H9 (cell line): ENCODE measurements around the gene ERP29. TPM values are rescaled to one million over a fixed set of nuclear protein-coding genes. Genes with fewer than 3 reads are reported as not detected.

Experiments used
- DNase-seq: peaks from one replicate; pipeline ENCODE4 v3.0.0-alpha.2; 2017
- H2AFZ ChIP-seq: one replicate; pipeline ENCODE4 v1.6.1; 2013; ENCODE audit warnings: mild to moderate bottlenecking, low read length, control low read depth, moderate library complexity
- H2AK5ac ChIP-seq: 2 replicates; pipeline ENCODE4 v1.6.1; 2013; ENCODE audit warnings: low read length, control low read depth, mixed read lengths; ENCODE audit not compliant: insufficient read length
- H2BK120ac ChIP-seq: one replicate; pipeline ENCODE4 v1.6.1; 2013; ENCODE audit warnings: low read depth, mild to moderate bottlenecking, low read length, control low read depth, inconsistent platforms; ENCODE audit not compliant: poor library complexity, severe bottlenecking
- H2BK12ac ChIP-seq: 2 replicates; pipeline ENCODE4 v1.6.1; 2013; ENCODE audit warnings: low read length, control low read depth, mixed read lengths, low read depth; ENCODE audit not compliant: insufficient read length
- H2BK15ac ChIP-seq: 2 replicates; pipeline ENCODE4 v1.6.1; 2013; ENCODE audit warnings: low read depth, low read length, control low read depth
- H2BK20ac ChIP-seq: one replicate; pipeline ENCODE4 v1.6.1; 2013; ENCODE audit warnings: low read depth, mild to moderate bottlenecking, low read length, control low read depth, inconsistent platforms; ENCODE audit not compliant: poor library complexity, severe bottlenecking
- H2BK5ac ChIP-seq: 2 replicates; pipeline ENCODE4 v1.6.1; 2013; ENCODE audit warnings: low read length, control low read depth, mixed read lengths; ENCODE audit not compliant: insufficient read length
- H3K14ac ChIP-seq: 2 replicates; pipeline ENCODE4 v1.6.1; 2013; ENCODE audit warnings: low read length, control low read depth; ENCODE audit not compliant: insufficient read depth
- H3K18ac ChIP-seq: 2 replicates; pipeline ENCODE4 v1.6.1; 2013; ENCODE audit warnings: low read depth, mild to moderate bottlenecking, mixed read lengths, low read length, control low read depth; ENCODE audit not compliant: insufficient read length
- H3K23ac ChIP-seq: 2 replicates; pipeline ENCODE4 v1.6.1; 2013; ENCODE audit warnings: low read length, control low read depth, mixed read lengths, low read depth; ENCODE audit not compliant: insufficient read length
- H3K23me2 ChIP-seq: 2 replicates; pipeline ENCODE4 v1.6.1; 2013; ENCODE audit warnings: low read depth, mild to moderate bottlenecking, mixed read lengths, low read length, control low read depth; ENCODE audit not compliant: insufficient read length, poor library complexity, severe bottlenecking
- H3K27ac ChIP-seq: 2 replicates; pipeline ENCODE4 v1.5.1; 2013; ENCODE audit warnings: low read length, control low read depth, mixed read lengths, low read depth; ENCODE audit not compliant: insufficient read length
- H3K27me3 ChIP-seq: 2 replicates; pipeline ENCODE4 v1.6.1; 2013; ENCODE audit warnings: low read length, control low read depth, inconsistent platforms; ENCODE audit not compliant: insufficient read depth
- H3K4ac ChIP-seq: 2 replicates; pipeline ENCODE4 v1.6.1; 2013; ENCODE audit warnings: low read depth, mild to moderate bottlenecking, control low read depth, inconsistent platforms, low read length, moderate library complexity
- H3K4me1 ChIP-seq: 2 replicates; pipeline ENCODE4 v1.6.1; 2013; ENCODE audit warnings: low read length, control low read depth, inconsistent platforms; ENCODE audit not compliant: insufficient read depth
- H3K4me2 ChIP-seq: 2 replicates; pipeline ENCODE4 v1.6.1; 2013; ENCODE audit warnings: low read length, control low read depth, mixed read lengths; ENCODE audit not compliant: insufficient read length, insufficient read depth
- H3K56ac ChIP-seq: 2 replicates; pipeline ENCODE4 v1.6.1; 2013; ENCODE audit warnings: low read depth, mild to moderate bottlenecking, mixed read lengths, low read length, control low read depth; ENCODE audit not compliant: insufficient read length
- H3K79me1 ChIP-seq: 2 replicates; pipeline ENCODE4 v1.6.1; 2013; ENCODE audit warnings: low read depth, mild to moderate bottlenecking, moderate library complexity, low read length, control low read depth, inconsistent platforms; ENCODE audit not compliant: insufficient read depth, poor library complexity, severe bottlenecking
- H3K79me2 ChIP-seq: 2 replicates; pipeline ENCODE4 v1.6.1; 2013; ENCODE audit warnings: low read length, control low read depth, inconsistent platforms; ENCODE audit not compliant: insufficient read depth
- H3K9ac ChIP-seq: 2 replicates; pipeline ENCODE4 v1.6.1; 2013; ENCODE audit warnings: low read length, control low read depth, mixed read lengths; ENCODE audit not compliant: insufficient read length; ENCODE audit errors: extremely low read depth
- H3K9me3 ChIP-seq: one replicate; pipeline ENCODE4 v1.6.1; 2013; ENCODE audit warnings: low read depth, low read length, inconsistent platforms; ENCODE audit not compliant: control insufficient read depth
- H3T11ph ChIP-seq: one replicate; pipeline ENCODE4 v1.6.1; 2013; ENCODE audit warnings: mild to moderate bottlenecking, low read length, control low read depth, inconsistent platforms
- H4K20me1 ChIP-seq: one replicate; pipeline ENCODE4 v1.6.1; 2013; ENCODE audit not compliant: control insufficient read depth, insufficient read length, insufficient read depth
- H4K5ac ChIP-seq: 2 replicates; pipeline ENCODE4 v1.6.1; 2013; ENCODE audit warnings: low read depth, mild to moderate bottlenecking, mixed read lengths, low read length, control low read depth; ENCODE audit not compliant: insufficient read length
- H4K8ac ChIP-seq: replicated peaks from 2 replicates; pipeline ENCODE4 v1.6.1; 2013; ENCODE audit warnings: low read length, control low read depth, mixed read lengths, low read depth; ENCODE audit not compliant: insufficient read length
- H4K91ac ChIP-seq: 2 replicates; pipeline ENCODE4 v1.6.1; 2013; ENCODE audit warnings: low read depth, mild to moderate bottlenecking, moderate library complexity, mixed read lengths, low read length, control low read depth; ENCODE audit not compliant: insufficient read length
- H3K27ac Mint-ChIP-seq, 3 experiments: 2 replicates in 2 of 3; 3 replicates in 1 of 3; pipeline ENCODE4 v1.8.0; 2020 to 2021; ENCODE audit warnings: mixed read lengths in 3 of 3, mild to moderate bottlenecking in 1 of 3, moderate library complexity in 1 of 3
- H3K27me3 Mint-ChIP-seq: 2 replicates; pipeline ENCODE4 v1.8.0; 2021; ENCODE audit warnings: low read depth, mild to moderate bottlenecking, moderate library complexity, mixed read lengths
- H3K36me3 Mint-ChIP-seq, 3 experiments: 2 replicates in 2 of 3; 3 replicates in 1 of 3; pipeline ENCODE4 v1.8.0; 2020 to 2021; ENCODE audit warnings: low read depth in 3 of 3, mixed read lengths in 3 of 3; ENCODE audit not compliant: insufficient read depth in 1 of 3
- H3K4me1 Mint-ChIP-seq, 2 experiments: 2 replicates each; pipeline ENCODE4 v1.8.0; 2020; ENCODE audit warnings: mixed read lengths in 2 of 2
- H3K4me3 Mint-ChIP-seq, 2 experiments: 2 replicates in 1 of 2; 3 replicates in 1 of 2; pipeline ENCODE4 v1.8.0; 2020 to 2021; ENCODE audit warnings: mild to moderate bottlenecking in 2 of 2, mixed read lengths in 2 of 2, moderate library complexity in 1 of 2
- H3K9me3 Mint-ChIP-seq, 2 experiments: 2 replicates in 1 of 2; 3 replicates in 1 of 2; pipeline ENCODE4 v1.8.0; 2020; ENCODE audit warnings: mild to moderate bottlenecking in 2 of 2, mixed read lengths in 2 of 2, moderate library complexity in 1 of 2
- WGBS: extraction: QIAGEN DNeasy Blood & Tissue Kit; methylation state at CpG from one replicate; pipeline ENCODE4 v1.1.7; 2013; ENCODE audit warnings: missing lambda C conversion rate, low lambda C conversion rate, mixed read lengths; ENCODE audit not compliant: insufficient read length; ENCODE audit errors: extremely low coverage; 5-methylcytosine and 5-hydroxymethylcytosine counted together
- total RNA-seq: library from RNA; stranded (reverse); gene quantifications from 2 replicates; pipeline ENCODE4 v1.2.1, GENCODE V29; 2021
- TF ChIP-seq, protein P1 (sequence below): fragments of 200-600 bp; sonication (generic); conservative IDR thresholded peaks from 3 replicates; pipeline ENCODE4 v1.8.0; 2021; ENCODE audit warnings: antibody characterized with exemption, mild to moderate bottlenecking

The ERP29 gene
- total RNA-seq, 1 experiment from 2014 or later = 160 TPM

DNA sequence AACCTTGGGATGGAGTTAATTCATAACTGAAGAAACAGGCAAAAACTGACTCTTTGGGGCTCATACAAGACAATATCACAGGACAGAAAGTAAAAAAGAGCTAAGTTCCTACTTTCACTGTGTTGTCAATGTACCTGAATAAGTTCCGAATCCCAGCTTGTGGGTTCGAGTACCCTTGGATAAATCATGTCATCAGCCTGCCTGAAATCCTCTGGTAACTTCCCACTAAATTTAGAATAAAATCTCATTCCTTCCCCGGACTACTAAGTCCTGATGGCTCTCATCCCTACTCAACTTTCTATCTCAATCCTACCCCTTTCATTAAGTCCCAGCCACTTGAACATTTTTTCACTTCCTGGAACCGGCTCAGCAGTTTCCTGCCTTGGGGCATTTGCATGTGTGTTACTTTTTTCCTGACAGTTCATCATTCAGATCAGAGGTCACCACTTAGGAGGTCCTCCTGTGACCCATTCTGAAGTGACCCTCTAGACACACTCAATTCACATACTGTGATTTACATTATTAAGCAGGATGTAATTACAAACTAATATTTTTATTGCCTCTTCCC lies 12.7 kb downstream of the ERP29 start:
- Histone ChIP-seq H3K27ac (no peak overlapping the region), H4K8ac (no peak overlapping the region), H3K4ac (no peak overlapping the region), H2BK120ac (no peak overlapping the region), H4K5ac (no peak overlapping the region), H2BK12ac (no peak overlapping the region), H3K9ac (no peak overlapping the region), H4K91ac (no peak overlapping the region), H3K18ac (no peak overlapping the region), H3K4me2 (no peak overlapping the region), H3K4me1 (no peaks in the 10 kb centered on the region), H2AK5ac (no peak overlapping the region), H3K23ac (no peak overlapping the region), H3K56ac (no peak overlapping the region), H3T11ph (no peak overlapping the region), H2BK5ac (no peak overlapping the region), H3K14ac (no peak overlapping the region), H2AFZ (no peak overlapping the region), H3K79me2 (no peaks in the 10 kb centered on the region), H3K27me3 (no peaks in the 10 kb centered on the region), H3K23me2 (no peaks in the 10 kb centered on the region), H4K20me1 (no peaks in the 10 kb centered on the region), H3K9me3 (no peaks in the 10 kb centered on the region), H3K79me1 (no peaks in the 10 kb centered on the region), H2BK20ac (no peak overlapping the region), H2BK15ac (no peak overlapping the region)
- Mint-ChIP-seq H3K4me3 (no peak overlapping the region), H3K27me3 (no peaks in the 10 kb centered on the region; the same call in 1 of the 2 replicates), H3K4me1 (peaks cover 9 to 11% of the 10 kb centered on the region in 2 experiments), H3K36me3 (peaks cover 16 to 55% (median 39%) of the 10 kb centered on the region in 3 experiments; a peak in 6 of 7 replicates), H3K9me3 (no peaks in the 10 kb centered on the region), H3K27ac (peak overlapping the region in 2 of 3 experiments; percentile 42 to 95; a peak in 5 of 7 replicates)
- no CpG with 5 or more reads among the region's 4 CpGs for WGBS
- DNase-seq = no peak
- TF ChIP-seq, protein P1, sequence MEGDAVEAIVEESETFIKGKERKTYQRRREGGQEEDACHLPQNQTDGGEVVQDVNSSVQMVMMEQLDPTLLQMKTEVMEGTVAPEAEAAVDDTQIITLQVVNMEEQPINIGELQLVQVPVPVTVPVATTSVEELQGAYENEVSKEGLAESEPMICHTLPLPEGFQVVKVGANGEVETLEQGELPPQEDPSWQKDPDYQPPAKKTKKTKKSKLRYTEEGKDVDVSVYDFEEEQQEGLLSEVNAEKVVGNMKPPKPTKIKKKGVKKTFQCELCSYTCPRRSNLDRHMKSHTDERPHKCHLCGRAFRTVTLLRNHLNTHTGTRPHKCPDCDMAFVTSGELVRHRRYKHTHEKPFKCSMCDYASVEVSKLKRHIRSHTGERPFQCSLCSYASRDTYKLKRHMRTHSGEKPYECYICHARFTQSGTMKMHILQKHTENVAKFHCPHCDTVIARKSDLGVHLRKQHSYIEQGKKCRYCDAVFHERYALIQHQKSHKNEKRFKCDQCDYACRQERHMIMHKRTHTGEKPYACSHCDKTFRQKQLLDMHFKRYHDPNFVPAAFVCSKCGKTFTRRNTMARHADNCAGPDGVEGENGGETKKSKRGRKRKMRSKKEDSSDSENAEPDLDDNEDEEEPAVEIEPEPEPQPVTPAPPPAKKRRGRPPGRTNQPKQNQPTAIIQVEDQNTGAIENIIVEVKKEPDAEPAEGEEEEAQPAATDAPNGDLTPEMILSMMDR = no peak
